Activated CD4-positive, alpha-beta memory T cell treated with anti-CD3 and anti-CD28 coated beads, Interleukin-2, amount 10 ng/mL, durations not matched to agents 7 days and 5 days (primary cell): ENCODE results near the gene SERPINB1. TPM values are rescaled to one million over a fixed set of nuclear protein-coding genes. Genes with fewer than 3 reads are reported as not detected.

Experiments
- CTCF ChIA-PET: fragments of 350-600 bp; sonication (Branson Sonifier 250); formaldehyde crosslinking; loops from one replicate; lab custom pipeline; 2021; ENCODE audit warnings: antibody characterized with exemption, inconsistent platforms; lab: Charles Lee
- POLR2A ChIA-PET: fragments of 350-600 bp; sonication (Branson Sonifier 250); formaldehyde crosslinking; loops from one replicate; lab custom pipeline; 2021; ENCODE audit warnings: antibody characterized with exemption; lab: Charles Lee
- DNase-seq: peaks from one replicate; pipeline ENCODE4 v3.0.0-alpha.2; 2020
- H3K27ac Mint-ChIP-seq: one replicate; pipeline ENCODE4 v1.8.0; 2021; ENCODE audit warnings: mild to moderate bottlenecking, mixed read lengths
- H3K27me3 Mint-ChIP-seq: one replicate; pipeline ENCODE4 v1.8.0; 2021; ENCODE audit warnings: mixed read lengths
- H3K36me3 Mint-ChIP-seq: one replicate; pipeline ENCODE4 v1.8.0; 2021; ENCODE audit warnings: low read depth, mixed read lengths
- H3K4me1 Mint-ChIP-seq: one replicate; pipeline ENCODE4 v1.8.0; 2021; ENCODE audit warnings: mixed read lengths
- H3K4me3 Mint-ChIP-seq: one replicate; pipeline ENCODE4 v1.8.0; 2021; ENCODE audit warnings: mild to moderate bottlenecking, mixed read lengths
- H3K9me3 Mint-ChIP-seq: one replicate; pipeline ENCODE4 v1.8.0; 2021; ENCODE audit warnings: mixed read lengths
- total RNA-seq, 2 experiments: library from RNA; stranded (reverse); gene quantifications; one replicate each; pipeline ENCODE4 v1.2.3, GENCODE V29; 2021

Gene SERPINB1
- total RNA-seq, 2 experiments from 2014 or later = 85.0 to 86.5 TPM

DNA sequence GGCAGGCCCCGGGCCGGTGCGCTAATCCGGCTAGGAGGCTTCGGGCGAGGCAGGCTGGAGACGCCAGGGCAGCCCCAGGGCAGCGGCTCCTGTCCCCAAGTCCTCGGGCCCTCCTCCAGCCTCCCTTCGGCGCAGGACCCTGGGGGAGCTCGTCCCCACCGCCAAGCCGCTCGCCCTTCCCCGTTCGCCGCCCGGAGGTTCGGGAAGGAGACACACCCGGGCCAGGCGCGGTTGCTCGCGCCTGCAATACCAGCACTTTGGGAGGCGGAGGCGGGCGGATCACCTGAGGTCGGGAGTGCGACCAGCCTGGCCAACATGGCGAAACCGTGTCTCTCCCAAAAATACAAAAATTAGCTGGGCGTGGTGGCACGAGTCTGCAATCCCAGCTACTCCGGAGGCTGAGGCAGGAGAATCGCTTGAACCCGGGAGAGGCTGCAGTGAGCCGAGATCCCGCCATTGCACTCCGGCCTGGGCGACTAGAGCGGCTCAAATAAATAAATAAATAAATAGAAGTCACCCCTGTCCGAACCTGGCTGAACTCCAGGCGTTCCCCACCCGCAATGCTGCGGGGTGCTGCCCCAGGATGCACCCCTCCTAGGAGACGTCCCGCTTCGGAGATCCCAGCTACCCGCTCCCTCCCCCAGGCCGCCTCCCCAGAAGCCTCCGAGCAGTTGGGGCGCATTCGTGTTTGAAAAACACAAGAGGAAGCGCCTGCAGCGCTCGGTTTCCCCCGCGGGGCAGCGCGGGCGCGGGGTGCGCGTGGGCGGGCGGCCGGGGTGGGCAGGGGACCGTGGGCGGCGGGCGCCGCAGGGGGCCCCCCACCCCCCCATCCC lies 33.9 kb upstream of the SERPINB1 start:
- Mint-ChIP-seq H3K4me3 (peak overlapping the region; percentile 79), H3K4me1 (peaks cover 69% of the 10 kb centered on the region), H3K9me3 (peaks cover 8% of the 10 kb centered on the region), H3K36me3 (peaks cover 60% of the 10 kb centered on the region), H3K27ac (peak overlapping the region; percentile 83), H3K27me3 (no peaks in the 10 kb centered on the region)
- ChIA-PET POLR2A (interaction anchor here (0.7 to 3.0 kb wide), 8 partner anchors 9 to 178 kb away, joined by 3 to 15 read pairs (median 4); partner anchors contain the start of gene SERPINB9), CTCF (interaction anchor here (1.0 to 1.6 kb wide), 6 partner anchors 8 to 77 kb away, joined by 3 to 6 read pairs (median 3); partner anchors contain the start of gene SERPINB1)
- peak; percentile 58 for DNase-seq

DNA sequence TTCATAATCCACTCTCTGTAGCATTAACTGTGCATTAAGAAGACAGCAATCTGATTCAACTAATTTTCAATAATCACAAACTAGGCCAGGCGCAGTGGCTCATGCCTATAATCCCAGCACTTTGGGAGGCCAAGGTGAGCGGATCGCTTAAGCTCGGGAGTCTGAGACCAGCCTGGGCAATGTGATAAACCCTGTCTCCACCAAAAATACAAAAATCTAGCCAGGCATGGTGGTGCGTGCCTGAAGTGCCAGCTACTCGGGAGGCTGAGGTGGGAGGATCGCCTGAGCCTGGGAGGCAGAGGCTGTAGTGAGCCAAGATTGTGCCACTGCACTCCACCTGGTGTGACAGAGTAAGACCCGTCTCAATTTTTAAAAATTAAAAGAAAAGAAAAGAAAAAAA lies 32.0 kb upstream of the SERPINB1 start:
- ChIA-PET CTCF (no interaction called here), POLR2A (no interaction called here)
- Mint-ChIP-seq H3K36me3 (peaks cover 54% of the 10 kb centered on the region), H3K27me3 (no peaks in the 10 kb centered on the region), H3K4me1 (peaks cover 62% of the 10 kb centered on the region), H3K9me3 (peaks cover 14% of the 10 kb centered on the region), H3K4me3 (no peak overlapping the region), H3K27ac (no peak overlapping the region)
- no peak for DNase-seq

GRCh38 chr6:2872423-2873358 lies 31.0 kb upstream of the SERPINB1 start:
- ChIA-PET POLR2A (no interaction called here), CTCF (no interaction called here)
- Mint-ChIP-seq H3K36me3 (peaks cover 46% of the 10 kb centered on the region), H3K27me3 (no peaks in the 10 kb centered on the region), H3K4me3 (no peak overlapping the region), H3K4me1 (peaks cover 57% of the 10 kb centered on the region), H3K27ac (no peak overlapping the region), H3K9me3 (peaks cover 14% of the 10 kb centered on the region)
- DNase-seq = no peak

DNA sequence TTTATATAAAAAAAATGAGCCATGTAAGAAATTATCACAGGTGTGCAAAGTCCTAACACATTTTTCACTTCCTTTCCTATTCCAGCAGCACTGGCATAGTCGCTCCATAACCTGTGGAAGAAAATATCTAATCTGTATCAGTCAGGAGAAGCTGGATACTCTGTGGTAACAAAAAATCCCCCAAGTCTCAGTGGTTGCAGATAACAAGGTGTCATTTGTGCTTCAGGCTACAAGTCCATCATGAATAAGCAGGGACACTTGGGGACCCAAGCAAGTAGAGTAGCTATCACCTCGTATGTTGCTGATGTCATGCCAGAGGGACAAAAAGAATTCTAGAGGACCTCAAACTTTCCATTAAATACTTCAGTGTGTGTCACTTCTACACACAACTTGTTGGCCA lies 30.3 kb upstream of the SERPINB1 start:
- CTCF ChIA-PET = interaction anchor here (1.2 kb wide), 1 partner anchor 25 kb away, joined by 4 read pairs; no protein-coding TSS in a partner anchor
- peaks cover 14% of the 10 kb centered on the region for H3K9me3 Mint-ChIP-seq
- POLR2A ChIA-PET = interaction anchor here (1.5 kb wide), 1 partner anchor 14 kb away, joined by 5 read pairs; no protein-coding TSS in a partner anchor
- H3K4me1 Mint-ChIP-seq = peaks cover 49% of the 10 kb centered on the region
- no peak for DNase-seq
- H3K27ac Mint-ChIP-seq = no peak overlapping the region
- no peak overlapping the region for H3K4me3 Mint-ChIP-seq
- H3K27me3 Mint-ChIP-seq = no peaks in the 10 kb centered on the region
- H3K36me3 Mint-ChIP-seq = peaks cover 43% of the 10 kb centered on the region

DNA sequence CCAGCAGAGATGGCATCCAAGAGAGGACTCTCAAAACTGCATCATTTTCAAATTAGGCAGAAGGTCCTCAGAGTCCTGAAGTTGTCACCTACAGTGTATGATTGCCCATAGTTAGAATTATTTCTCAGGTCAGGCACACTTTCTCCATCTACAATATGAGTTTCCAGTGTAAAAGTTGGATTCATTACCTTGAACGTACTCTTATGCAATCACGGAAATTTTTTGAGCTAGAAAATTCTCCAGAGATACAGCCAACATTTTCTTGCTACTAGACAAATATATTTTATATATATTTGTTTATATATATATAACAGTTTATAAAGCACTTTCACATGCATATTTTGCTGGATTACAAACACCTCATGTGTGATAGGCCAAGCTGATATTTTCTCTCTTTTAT lies 29.4 kb upstream of the SERPINB1 start:
- Mint-ChIP-seq H3K27ac (no peak overlapping the region), H3K4me3 (no peak overlapping the region), H3K9me3 (peaks cover 14% of the 10 kb centered on the region), H3K4me1 (peaks cover 41% of the 10 kb centered on the region), H3K36me3 (peaks cover 35% of the 10 kb centered on the region), H3K27me3 (no peaks in the 10 kb centered on the region)
- no peak for DNase-seq
- POLR2A ChIA-PET = interaction anchor here (0.8 to 1.5 kb wide), 4 partner anchors 9 to 32 kb away, joined by 3 to 5 read pairs (median 3); partner anchors contain the start of genes SERPINB1 and SERPINB9
- CTCF ChIA-PET = interaction anchor here (1.2 kb wide), 1 partner anchor 24 kb away, joined by 4 read pairs; no protein-coding TSS in a partner anchor

DNA sequence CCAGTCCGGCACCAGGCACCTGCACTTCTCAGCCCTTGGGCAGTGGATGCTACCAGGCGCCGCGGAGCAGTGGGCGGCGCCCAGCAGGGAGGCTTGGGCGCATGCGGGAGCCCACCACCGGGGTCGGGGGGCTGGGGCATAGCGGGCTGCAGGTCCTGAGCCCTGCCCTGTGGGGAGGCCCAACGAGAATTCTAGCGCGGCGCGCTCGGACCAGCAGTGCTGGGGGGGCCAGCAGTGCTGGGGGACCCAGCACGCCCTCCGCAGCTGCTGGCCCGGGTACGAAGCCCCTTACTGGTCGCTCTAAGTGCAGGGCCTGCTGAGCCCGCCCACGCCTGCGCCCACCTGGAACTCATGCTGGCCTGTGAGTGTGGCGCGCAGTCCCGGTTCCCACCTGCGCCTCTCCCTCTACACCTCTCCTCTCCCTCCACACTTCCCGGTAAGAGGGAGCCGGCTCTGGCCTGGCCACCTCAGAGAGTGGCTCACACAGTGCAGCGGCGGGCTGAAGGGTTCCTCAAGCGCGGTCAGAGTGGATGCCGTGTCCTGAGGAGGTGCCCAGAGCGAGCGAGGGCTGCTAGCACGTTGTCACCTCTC lies 28.5 kb upstream of the SERPINB1 start:
- no peak for DNase-seq
- ChIA-PET CTCF (interaction anchor here (1.6 to 2.9 kb wide), 2 partner anchors 12 to 24 kb away, joined by 11 to 20 read pairs; no protein-coding TSS in a partner anchor), POLR2A (interaction anchor here (1.2 to 3.4 kb wide), 8 partner anchors 8 to 119 kb away, joined by 3 to 70 read pairs (median 6); partner anchors contain the start of gene SERPINB1)
- H3K4me1 Mint-ChIP-seq = peaks cover 41% of the 10 kb centered on the region
- no peaks in the 10 kb centered on the region for H3K27me3 Mint-ChIP-seq
- H3K27ac Mint-ChIP-seq = no peak overlapping the region
- H3K9me3 Mint-ChIP-seq = peaks cover 14% of the 10 kb centered on the region
- H3K4me3 Mint-ChIP-seq = no peak overlapping the region
- peaks cover 35% of the 10 kb centered on the region for H3K36me3 Mint-ChIP-seq

- Mint-ChIP-seq H3K27me3 (no peaks in the 10 kb centered on the region), H3K27ac (peak overlapping the region; percentile 66), H3K4me3 (no peak overlapping the region), H3K36me3 (peaks cover 40% of the 10 kb centered on the region), H3K4me1 (peaks cover 33% of the 10 kb centered on the region), H3K9me3 (peaks cover 14% of the 10 kb centered on the region)
- DNase-seq = no peak
- ChIA-PET CTCF (interaction anchor here (1.2 to 2.9 kb wide), 3 partner anchors 11 to 68 kb away, joined by 3 to 20 read pairs (median 11); no protein-coding TSS in a partner anchor), POLR2A (interaction anchor here (0.7 to 3.4 kb wide), 13 partner anchors 10 to 195 kb away, joined by 3 to 70 read pairs (median 6); partner anchors contain the start of genes SERPINB1 and WRNIP1)
Measured at GRCh38 chr6:2868637-2869036, 27.0 kb upstream of the SERPINB1 start.

- H3K4me3 Mint-ChIP-seq = no peak overlapping the region
- ChIA-PET POLR2A (interaction anchor here (1.0 to 1.9 kb wide), 5 partner anchors 9 to 123 kb away, joined by 3 to 6 read pairs (median 4); partner anchors contain the start of gene SERPINB1), CTCF (interaction anchor here (1.4 to 2.1 kb wide), 2 partner anchors 14 to 20 kb away, joined by 4 to 6 read pairs; no protein-coding TSS in a partner anchor)
- H3K27ac Mint-ChIP-seq = no peak overlapping the region
- H3K9me3 Mint-ChIP-seq = peaks cover 15% of the 10 kb centered on the region
- H3K4me1 Mint-ChIP-seq = peaks cover 44% of the 10 kb centered on the region
- peaks cover 41% of the 10 kb centered on the region for H3K36me3 Mint-ChIP-seq
- DNase-seq = no peak
- H3K27me3 Mint-ChIP-seq = no peaks in the 10 kb centered on the region
Measured at GRCh38 chr6:2866171-2866846, 24.6 kb upstream of the SERPINB1 start.

DNA sequence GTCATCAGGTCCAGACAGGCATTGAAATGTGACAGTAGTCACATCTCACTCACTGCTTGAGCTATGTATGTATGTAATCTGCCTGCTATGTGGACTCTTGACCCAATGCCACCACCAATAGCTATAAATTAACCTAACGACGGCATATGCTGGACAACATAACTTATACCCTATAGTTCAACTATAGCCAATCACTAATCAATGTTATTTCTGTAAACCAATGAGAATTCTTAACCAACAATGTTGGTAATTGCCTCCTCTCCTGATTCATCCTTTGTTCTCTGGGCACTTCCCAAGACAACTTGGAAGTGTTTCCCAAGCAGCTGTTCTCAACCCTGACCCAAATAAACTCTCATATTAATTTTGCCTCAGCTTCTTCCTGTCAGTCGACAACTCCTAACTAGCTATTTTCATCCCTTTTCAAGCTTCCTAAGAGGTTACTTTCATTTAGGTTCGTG lies 24.1 kb upstream of the SERPINB1 start:
- Mint-ChIP-seq H3K9me3 (peaks cover 12% of the 10 kb centered on the region), H3K4me3 (no peak overlapping the region), H3K4me1 (peaks cover 50% of the 10 kb centered on the region), H3K27me3 (no peaks in the 10 kb centered on the region), H3K27ac (no peak overlapping the region), H3K36me3 (peaks cover 41% of the 10 kb centered on the region)
- no peak for DNase-seq
- ChIA-PET CTCF (interaction anchor here (1.1 to 2.1 kb wide), 4 partner anchors 10 to 46 kb away, joined by 3 to 6 read pairs (median 4); no protein-coding TSS in a partner anchor), POLR2A (interaction anchor here (1.0 to 1.9 kb wide), 5 partner anchors 8 to 123 kb away, joined by 3 to 6 read pairs (median 4); partner anchors contain the start of gene SERPINB1)

GRCh38 chr6:2865270-2865669 lies 23.6 kb upstream of the SERPINB1 start:
- Mint-ChIP-seq H3K36me3 (peaks cover 41% of the 10 kb centered on the region), H3K27me3 (no peaks in the 10 kb centered on the region), H3K4me1 (peaks cover 55% of the 10 kb centered on the region)

GRCh38 chr6:2863901-2864300 lies 22.2 kb upstream of the SERPINB1 start:
- Mint-ChIP-seq H3K27ac (no peak overlapping the region), H3K4me1 (peaks cover 58% of the 10 kb centered on the region), H3K9me3 (peaks cover 7% of the 10 kb centered on the region), H3K36me3 (peaks cover 38% of the 10 kb centered on the region), H3K4me3 (no peak overlapping the region), H3K27me3 (no peaks in the 10 kb centered on the region)
- DNase-seq = no peak
- POLR2A ChIA-PET = no interaction called here
- CTCF ChIA-PET = interaction anchor here (2.0 kb wide), 1 partner anchor 17 kb away, joined by 6 read pairs; no protein-coding TSS in a partner anchor

More at GRCh38 chr6:2865270-2865669, 23.6 kb upstream of the SERPINB1 start:
- ChIA-PET POLR2A (interaction anchor here (1.0 to 1.9 kb wide), 4 partner anchors 8 to 124 kb away, joined by 3 to 6 read pairs (median 4); no protein-coding TSS in a partner anchor), CTCF (interaction anchor here (1.1 to 1.4 kb wide), 3 partner anchors 11 to 46 kb away, joined by 3 to 4 read pairs (median 3); no protein-coding TSS in a partner anchor)
- no peak for DNase-seq
- no peak overlapping the region for H3K27ac Mint-ChIP-seq
- H3K4me3 Mint-ChIP-seq = no peak overlapping the region
- H3K9me3 Mint-ChIP-seq = peaks cover 12% of the 10 kb centered on the region
